Measurements from ENCODE around the gene SMIM7.

Gene SMIM7

DNA sequence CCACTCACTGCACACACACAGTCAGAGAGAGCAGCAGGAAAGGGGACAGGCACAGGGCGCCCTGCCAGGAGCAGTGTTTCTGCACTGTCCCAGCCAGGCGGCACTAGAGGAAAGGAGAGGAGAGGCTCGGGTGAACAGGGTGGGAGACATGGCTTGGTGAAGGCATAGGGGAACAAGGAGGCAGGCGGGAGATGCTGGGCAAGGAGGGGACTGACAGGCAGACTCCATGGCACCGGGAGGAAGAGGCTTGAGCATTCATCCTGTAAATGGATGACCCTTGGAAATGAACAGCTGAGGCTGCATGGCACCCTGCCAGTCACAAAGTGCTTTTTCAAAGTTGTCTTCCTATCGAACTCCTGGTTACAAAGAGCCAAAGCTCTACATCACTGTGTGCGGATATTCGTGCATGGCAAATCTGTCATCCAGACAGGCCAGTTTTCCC lies 54.4 kb downstream of the SMIM7 start:
- H2BK12ac ChIP-seq (ENCODE audit: low read length) = no peak overlapping the region
- H3K9me3 ChIP-seq (ENCODE audit: insufficient read depth, low read depth, low read length) = no peaks in the 10 kb centered on the region
- no peak overlapping the region for H3K4me2 ChIP-seq (ENCODE audit: low read length)
- H3K4me3 ChIP-seq (ENCODE audit: low read depth, low read length) = no peak overlapping the region
- H3K27ac ChIP-seq (ENCODE audit: low read depth, low read length) = no peak overlapping the region
- H3K14ac ChIP-seq (ENCODE audit: low read length) = no peak overlapping the region
- peak overlapping the region; percentile 60 for H3K4ac ChIP-seq (ENCODE audit: low read depth, low read length)
- H2AFZ ChIP-seq (ENCODE audit: insufficient read depth, low read length, poor library complexity) = no peak overlapping the region
- WGBS (ENCODE audit: extremely low coverage, insufficient coverage, insufficient read length) = no CpG with 5 or more reads among the region's 8 CpGs
- H2BK5ac ChIP-seq (ENCODE audit: low read depth, low read length, poor library complexity) = no peak overlapping the region
- H4K91ac ChIP-seq (ENCODE audit: low read depth, low read length) = no peak overlapping the region
- H2BK120ac ChIP-seq (ENCODE audit: insufficient read depth, low read length, poor library complexity) = no peak overlapping the region
- H3K18ac ChIP-seq (ENCODE audit: low read length) = no peak overlapping the region
- H3K27me3 ChIP-seq (ENCODE audit: insufficient read depth, low read length) = no peaks in the 10 kb centered on the region
- H4K8ac ChIP-seq (ENCODE audit: low read depth, low read length) = no peak overlapping the region
- no peak for DNase-seq
- peaks cover 11% of the 10 kb centered on the region for H3K79me2 ChIP-seq (ENCODE audit: control insufficient read depth, insufficient read depth, low read length, poor library complexity)
- no peaks in the 10 kb centered on the region for H3K4me1 ChIP-seq (ENCODE audit: control insufficient read depth in 1 of 2, insufficient read depth in 2 of 2, low read length in 2 of 2)
- H4K12ac ChIP-seq (ENCODE audit: low read depth, low read length) = no peak overlapping the region
- peak overlapping the region; percentile 14 for H3K23ac ChIP-seq (ENCODE audit: low read length)
- no peak overlapping the region for H3K9ac ChIP-seq (ENCODE audit: low read length)
- no peaks in the 10 kb centered on the region for H3K79me1 ChIP-seq (ENCODE audit: low read length)
- H3K36me3 ChIP-seq (ENCODE audit: control insufficient read depth in 1 of 2, insufficient read depth in 2 of 2, low read length in 2 of 2) = peaks cover 0 to 4% of the 10 kb centered on the region in 2 experiments
- no peak overlapping the region for H2AK5ac ChIP-seq (ENCODE audit: low read length)

DNA sequence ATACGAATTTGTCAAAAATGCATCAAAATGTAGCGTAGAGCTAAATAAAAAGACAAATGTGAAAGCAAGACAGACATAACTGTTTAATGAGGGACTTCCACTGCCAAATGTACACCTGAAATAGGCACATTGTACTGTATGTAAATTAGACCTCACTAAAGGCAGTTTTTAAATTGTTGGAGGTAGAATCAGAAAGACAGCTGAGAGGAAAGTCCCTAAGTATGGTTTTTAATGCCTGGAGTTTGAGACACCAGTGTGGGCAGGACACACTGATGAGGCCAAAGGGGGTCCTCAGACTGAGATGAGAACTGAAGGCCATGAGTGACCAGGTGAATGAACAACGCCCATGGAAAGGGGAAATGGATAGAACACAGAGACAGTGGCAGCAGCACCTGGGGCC lies 54.8 kb downstream of the SMIM7 start:
- no peak for DNase-seq
- WGBS (ENCODE audit: extremely low coverage, insufficient coverage, insufficient read length) = no CpG with 5 or more reads among the region's 3 CpGs
- H3K79me1 ChIP-seq (ENCODE audit: low read length) = no peaks in the 10 kb centered on the region
- no peak overlapping the region for H2AK5ac ChIP-seq (ENCODE audit: low read length)
- H3K14ac ChIP-seq (ENCODE audit: low read length) = no peak overlapping the region
- H3K4me2 ChIP-seq (ENCODE audit: low read length) = no peak overlapping the region
- no peak overlapping the region for H4K91ac ChIP-seq (ENCODE audit: low read depth, low read length)
- H3K27me3 ChIP-seq (ENCODE audit: insufficient read depth, low read length) = no peaks in the 10 kb centered on the region
- H3K4me1 ChIP-seq (ENCODE audit: control insufficient read depth in 1 of 2, insufficient read depth in 2 of 2, low read length in 2 of 2) = no peaks in the 10 kb centered on the region
- H3K4ac ChIP-seq (ENCODE audit: low read depth, low read length) = peak overlapping the region; percentile 3
- H2AFZ ChIP-seq (ENCODE audit: insufficient read depth, low read length, poor library complexity) = no peak overlapping the region
- no peak overlapping the region for H4K12ac ChIP-seq (ENCODE audit: low read depth, low read length)
- no peak overlapping the region for H3K18ac ChIP-seq (ENCODE audit: low read length)
- H4K8ac ChIP-seq (ENCODE audit: low read depth, low read length) = no peak overlapping the region
- no peak overlapping the region for H2BK12ac ChIP-seq (ENCODE audit: low read length)
- peaks cover 11% of the 10 kb centered on the region for H3K79me2 ChIP-seq (ENCODE audit: control insufficient read depth, insufficient read depth, low read length, poor library complexity)
- H3K9ac ChIP-seq (ENCODE audit: low read length) = no peak overlapping the region
- no peaks in the 10 kb centered on the region for H3K9me3 ChIP-seq (ENCODE audit: insufficient read depth, low read depth, low read length)
- peaks cover 0 to 4% of the 10 kb centered on the region in 2 experiments for H3K36me3 ChIP-seq (ENCODE audit: control insufficient read depth in 1 of 2, insufficient read depth in 2 of 2, low read length in 2 of 2)
- H3K4me3 ChIP-seq (ENCODE audit: low read depth, low read length) = no peak overlapping the region
- no peak overlapping the region for H3K23ac ChIP-seq (ENCODE audit: low read length)
- H2BK5ac ChIP-seq (ENCODE audit: low read depth, low read length, poor library complexity) = no peak overlapping the region
- H3K27ac ChIP-seq (ENCODE audit: low read depth, low read length) = no peak overlapping the region
- no peak overlapping the region for H2BK120ac ChIP-seq (ENCODE audit: insufficient read depth, low read length, poor library complexity)

DNA sequence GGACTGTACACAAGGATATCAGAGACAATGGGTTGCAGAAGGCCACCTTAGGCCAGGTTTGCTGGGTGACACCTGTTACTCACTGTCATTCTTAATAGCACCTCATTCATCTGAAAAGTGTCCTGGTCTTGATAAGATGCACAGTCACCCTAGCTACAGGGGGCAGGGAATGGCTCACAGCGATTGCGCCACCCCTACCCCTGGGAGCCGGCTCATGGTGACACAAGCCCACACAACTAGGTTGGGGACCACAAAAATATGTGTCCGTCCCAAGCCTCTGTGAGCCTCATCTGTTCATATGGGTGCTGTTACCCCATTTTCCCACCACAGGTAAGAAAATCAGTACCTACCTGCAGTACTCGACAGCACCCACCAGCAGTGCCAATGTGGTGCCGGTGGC lies 55.3 kb downstream of the SMIM7 start:
- peaks cover 0 to 4% of the 10 kb centered on the region in 2 experiments for H3K36me3 ChIP-seq (ENCODE audit: control insufficient read depth in 1 of 2, insufficient read depth in 2 of 2, low read length in 2 of 2)
- H3K79me1 ChIP-seq (ENCODE audit: low read length) = no peaks in the 10 kb centered on the region
- H3K14ac ChIP-seq (ENCODE audit: low read length) = no peak overlapping the region
- no peaks in the 10 kb centered on the region for H3K27me3 ChIP-seq (ENCODE audit: insufficient read depth, low read length)
- no peak overlapping the region for H2AFZ ChIP-seq (ENCODE audit: insufficient read depth, low read length, poor library complexity)
- H3K23ac ChIP-seq (ENCODE audit: low read length) = no peak overlapping the region
- no CpG with 5 or more reads among the region's 6 CpGs for WGBS (ENCODE audit: extremely low coverage, insufficient coverage, insufficient read length)
- H3K4me3 ChIP-seq (ENCODE audit: low read depth, low read length) = no peak overlapping the region
- no peak overlapping the region for H3K18ac ChIP-seq (ENCODE audit: low read length)
- no peak overlapping the region for H2BK5ac ChIP-seq (ENCODE audit: low read depth, low read length, poor library complexity)
- no peaks in the 10 kb centered on the region for H3K4me1 ChIP-seq (ENCODE audit: control insufficient read depth in 1 of 2, insufficient read depth in 2 of 2, low read length in 2 of 2)
- H3K27ac ChIP-seq (ENCODE audit: low read depth, low read length) = no peak overlapping the region
- no peak overlapping the region for H2AK5ac ChIP-seq (ENCODE audit: low read length)
- no peak overlapping the region for H2BK12ac ChIP-seq (ENCODE audit: low read length)
- H3K4me2 ChIP-seq (ENCODE audit: low read length) = no peak overlapping the region
- no peak overlapping the region for H4K8ac ChIP-seq (ENCODE audit: low read depth, low read length)
- no peak overlapping the region for H4K91ac ChIP-seq (ENCODE audit: low read depth, low read length)
- H3K9me3 ChIP-seq (ENCODE audit: insufficient read depth, low read depth, low read length) = no peaks in the 10 kb centered on the region
- no peak overlapping the region for H2BK120ac ChIP-seq (ENCODE audit: insufficient read depth, low read length, poor library complexity)
- no peak overlapping the region for H3K4ac ChIP-seq (ENCODE audit: low read depth, low read length)
- DNase-seq = no peak
- no peak overlapping the region for H4K12ac ChIP-seq (ENCODE audit: low read depth, low read length)
- H3K79me2 ChIP-seq (ENCODE audit: control insufficient read depth, insufficient read depth, low read length, poor library complexity) = peaks cover 11% of the 10 kb centered on the region
- H3K9ac ChIP-seq (ENCODE audit: low read length) = no peak overlapping the region

DNA sequence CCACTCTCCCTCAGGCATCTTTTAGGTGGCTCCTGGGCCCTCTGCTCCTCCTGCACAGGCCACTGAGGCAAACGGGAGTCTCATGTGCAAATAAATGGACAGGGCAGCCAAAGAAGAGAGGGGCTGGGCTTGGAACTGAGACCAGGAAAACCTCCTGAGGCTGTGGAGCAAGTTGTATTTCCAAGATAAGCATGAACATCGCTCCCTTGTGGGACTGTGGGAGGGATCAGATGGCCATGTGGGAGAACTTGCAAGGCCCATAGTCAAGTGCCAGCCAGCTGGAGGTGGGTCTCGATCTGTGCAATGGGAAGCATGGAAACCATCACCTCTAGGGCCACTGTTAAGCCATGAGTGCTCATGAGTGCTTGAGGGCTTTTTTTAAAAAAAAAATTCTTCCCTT lies 56.9 kb downstream of the SMIM7 start:
- no CpG with 5 or more reads among the region's 3 CpGs for WGBS (ENCODE audit: extremely low coverage, insufficient coverage, insufficient read length)
- Histone ChIP-seq H3K9me3 (ENCODE audit: insufficient read depth, low read depth, low read length) (no peaks in the 10 kb centered on the region), H3K79me2 (ENCODE audit: control insufficient read depth, insufficient read depth, low read length, poor library complexity) (peaks cover 11% of the 10 kb centered on the region), H2BK120ac (ENCODE audit: insufficient read depth, low read length, poor library complexity) (no peak overlapping the region), H4K8ac (ENCODE audit: low read depth, low read length) (no peak overlapping the region), H2BK5ac (ENCODE audit: low read depth, low read length, poor library complexity) (no peak overlapping the region), H3K23ac (ENCODE audit: low read length) (no peak overlapping the region), H3K4me1 (ENCODE audit: control insufficient read depth in 1 of 2, insufficient read depth in 2 of 2, low read length in 2 of 2) (no peaks in the 10 kb centered on the region), H3K79me1 (ENCODE audit: low read length) (no peaks in the 10 kb centered on the region), H3K36me3 (ENCODE audit: control insufficient read depth in 1 of 2, insufficient read depth in 2 of 2, low read length in 2 of 2) (peaks cover 0 to 4% of the 10 kb centered on the region in 2 experiments), H3K4me2 (ENCODE audit: low read length) (no peak overlapping the region), H3K9ac (ENCODE audit: low read length) (no peak overlapping the region), H3K4ac (ENCODE audit: low read depth, low read length) (peak overlapping the region; percentile 8), H3K18ac (ENCODE audit: low read length) (no peak overlapping the region), H2BK12ac (ENCODE audit: low read length) (no peak overlapping the region), H4K12ac (ENCODE audit: low read depth, low read length) (no peak overlapping the region), H4K91ac (ENCODE audit: low read depth, low read length) (no peak overlapping the region), H2AK5ac (ENCODE audit: low read length) (no peak overlapping the region), H2AFZ (ENCODE audit: insufficient read depth, low read length, poor library complexity) (no peak overlapping the region), H3K4me3 (ENCODE audit: low read depth, low read length) (no peak overlapping the region), H3K27me3 (ENCODE audit: insufficient read depth, low read length) (no peaks in the 10 kb centered on the region), H3K14ac (ENCODE audit: low read length) (no peak overlapping the region), H3K27ac (ENCODE audit: low read depth, low read length) (no peak overlapping the region)
- no peak for DNase-seq

Data from trophoblast cell (in vitro differentiated cells and primary cell).